ENCODE data around the gene POLR2E. TPM values are rescaled to one million over a fixed set of nuclear protein-coding genes. Genes with fewer than 3 reads are reported as not detected.

POLR2E gene
- total and polyA plus RNA-seq, 2 of the 13 experiments (the other 11 are each of a cell fraction or from before 2014, with no cell fraction given), result 140 to 272 TPM

DNA sequence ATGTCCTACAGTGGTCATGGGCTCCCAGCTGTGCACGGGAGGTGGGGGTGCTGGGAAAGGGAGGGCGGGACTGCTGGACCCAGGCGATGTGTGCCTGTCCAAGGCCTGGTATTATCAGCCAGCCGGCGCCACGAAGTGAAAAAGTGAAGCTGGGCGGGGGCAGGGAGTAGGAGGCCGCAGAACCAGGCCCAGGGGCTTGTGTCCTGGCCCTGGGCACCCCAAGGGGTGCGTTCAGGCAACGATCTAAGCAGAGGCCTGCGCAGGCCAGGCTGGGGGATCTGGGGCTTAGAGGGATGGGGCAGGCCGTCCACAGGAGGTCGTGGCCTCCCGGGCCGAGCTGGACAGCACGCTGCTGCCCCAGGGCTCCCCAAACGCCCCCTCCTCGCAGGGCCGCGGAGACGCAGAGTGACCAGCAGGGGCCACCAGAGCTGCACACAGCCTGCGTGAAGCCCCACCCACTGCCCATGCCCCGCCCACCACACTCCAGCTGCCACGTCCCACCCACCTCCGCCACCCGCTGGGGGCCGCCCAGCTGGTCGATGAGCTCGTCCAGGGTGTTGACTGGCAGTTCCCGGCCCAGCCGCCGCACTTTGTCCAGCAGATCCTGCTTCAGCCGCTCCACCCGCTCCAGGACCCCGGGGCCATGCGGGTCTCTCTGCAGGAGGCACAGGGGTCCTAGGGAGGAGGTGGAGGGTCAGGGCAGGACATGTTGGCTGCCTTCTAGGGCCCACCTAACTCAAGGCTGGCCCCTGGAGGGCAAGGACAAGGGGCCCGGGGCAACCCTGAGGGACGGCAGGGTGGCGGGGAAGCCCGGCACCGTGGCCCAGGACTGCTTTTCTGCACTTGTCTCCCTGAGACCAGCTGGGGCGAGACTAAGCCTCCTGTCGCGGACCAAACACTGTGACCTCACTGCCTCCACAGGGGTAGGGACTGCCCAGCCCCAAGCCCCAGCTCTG, 18.1 kb upstream of the POLR2E start (continued):
- TF ChIP-seq, protein P1, sequence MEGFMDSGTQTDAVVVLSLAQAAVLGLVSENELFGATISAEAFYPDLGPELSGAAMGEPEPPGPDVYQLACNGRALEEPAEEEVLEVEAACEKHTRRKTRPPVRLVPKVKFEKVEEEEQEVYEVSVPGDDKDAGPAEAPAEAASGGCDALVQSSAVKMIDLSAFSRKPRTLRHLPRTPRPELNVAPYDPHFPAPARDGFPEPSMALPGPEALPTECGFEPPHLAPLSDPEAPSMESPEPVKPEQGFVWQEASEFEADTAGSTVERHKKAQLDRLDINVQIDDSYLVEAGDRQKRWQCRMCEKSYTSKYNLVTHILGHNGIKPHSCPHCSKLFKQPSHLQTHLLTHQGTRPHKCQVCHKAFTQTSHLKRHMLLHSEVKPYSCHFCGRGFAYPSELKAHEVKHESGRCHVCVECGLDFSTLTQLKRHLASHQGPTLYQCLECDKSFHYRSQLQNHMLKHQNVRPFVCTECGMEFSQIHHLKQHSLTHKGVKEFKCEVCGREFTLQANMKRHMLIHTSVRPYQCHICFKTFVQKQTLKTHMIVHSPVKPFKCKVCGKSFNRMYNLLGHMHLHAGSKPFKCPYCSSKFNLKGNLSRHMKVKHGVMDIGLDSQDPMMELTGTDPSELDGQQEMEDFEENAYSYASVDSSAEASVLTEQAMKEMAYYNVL (CRISPR knock-in tag; IDR thresholded peaks at IDR 0.05; ENCODE audit: borderline replicate concordance), result no peak
- peak; percentile 51 for TF ChIP-seq PHF21A (CRISPR knock-in tag; IDR thresholded peaks at IDR 0.05)
- no peak for TF ChIP-seq ZNF121 (CRISPR knock-in tag; IDR thresholded peaks at IDR 0.05)
- no peak for TF ChIP-seq MBNL3 (CRISPR knock-in tag; conservative IDR thresholded peaks at IDR 0.05)
- TF ChIP-seq, protein P2, sequence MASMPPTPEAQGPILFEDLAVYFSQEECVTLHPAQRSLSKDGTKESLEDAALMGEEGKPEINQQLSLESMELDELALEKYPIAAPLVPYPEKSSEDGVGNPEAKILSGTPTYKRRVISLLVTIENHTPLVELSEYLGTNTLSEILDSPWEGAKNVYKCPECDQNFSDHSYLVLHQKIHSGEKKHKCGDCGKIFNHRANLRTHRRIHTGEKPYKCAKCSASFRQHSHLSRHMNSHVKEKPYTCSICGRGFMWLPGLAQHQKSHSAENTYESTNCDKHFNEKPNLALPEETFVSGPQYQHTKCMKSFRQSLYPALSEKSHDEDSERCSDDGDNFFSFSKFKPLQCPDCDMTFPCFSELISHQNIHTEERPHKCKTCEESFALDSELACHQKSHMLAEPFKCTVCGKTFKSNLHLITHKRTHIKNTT (CRISPR knock-in tag; IDR thresholded peaks at IDR 0.05), result no peak
- TF ChIP-seq ZSCAN20 (CRISPR knock-in tag; IDR thresholded peaks at IDR 0.05; ENCODE audit: borderline replicate concordance), result no peak
- TF ChIP-seq ZNF350 (CRISPR knock-in tag; IDR thresholded peaks at IDR 0.05; ENCODE audit: borderline replicate concordance, low read depth), result peak; percentile 66
- TF ChIP-seq, protein P3, sequence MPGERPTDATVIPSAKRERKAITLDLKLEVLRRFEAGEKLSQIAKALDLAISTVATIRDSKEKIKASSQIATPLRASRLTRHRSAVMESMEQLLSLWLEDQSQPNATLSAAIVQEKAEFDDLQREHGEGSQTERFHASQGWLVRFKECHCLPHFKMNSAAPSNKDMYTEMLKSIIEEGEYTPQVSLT (CRISPR knock-in tag; IDR thresholded peaks at IDR 0.05; ENCODE audit: borderline replicate concordance, low read depth), result no peak
- TF ChIP-seq ZNF264 (CRISPR knock-in tag; IDR thresholded peaks at IDR 0.05), result 0 out of 2 replicates have a peak, but pooled peaks have one; percentile 36
- no peak for TF ChIP-seq NR1H2 (CRISPR knock-in tag; IDR thresholded peaks at IDR 0.05; ENCODE audit: borderline replicate concordance, low read depth)
- TF ChIP-seq, protein P4, sequence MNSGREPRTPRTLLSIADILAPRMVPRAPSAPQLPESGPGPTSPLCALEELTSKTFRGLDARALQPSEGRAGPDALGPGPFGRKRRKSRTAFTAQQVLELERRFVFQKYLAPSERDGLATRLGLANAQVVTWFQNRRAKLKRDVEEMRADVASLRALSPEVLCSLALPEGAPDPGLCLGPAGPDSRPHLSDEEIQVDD (CRISPR knock-in tag; IDR thresholded peaks at IDR 0.05; ENCODE audit: borderline replicate concordance), result no peak
- TF ChIP-seq ZNF562 (CRISPR knock-in tag; IDR thresholded peaks at IDR 0.05; ENCODE audit: borderline replicate concordance), result no peak
- TF ChIP-seq ZNF674 (CRISPR knock-in tag; IDR thresholded peaks at IDR 0.05; ENCODE audit: low read depth), result no peak
- peak; percentile 56 for TF ChIP-seq ZNF263 (CRISPR knock-in tag; IDR thresholded peaks at IDR 0.05)
- no peak for TF ChIP-seq ZFP36 (IDR thresholded peaks at IDR 0.05; ENCODE audit: borderline replicate concordance, low read depth, low read length, partially characterized antibody)
- TF ChIP-seq GFI1 (CRISPR knock-in tag; IDR thresholded peaks at IDR 0.05; ENCODE audit: borderline replicate concordance), result no peak; the same call in 1 of the 2 replicates
- TF ChIP-seq, protein P5, sequence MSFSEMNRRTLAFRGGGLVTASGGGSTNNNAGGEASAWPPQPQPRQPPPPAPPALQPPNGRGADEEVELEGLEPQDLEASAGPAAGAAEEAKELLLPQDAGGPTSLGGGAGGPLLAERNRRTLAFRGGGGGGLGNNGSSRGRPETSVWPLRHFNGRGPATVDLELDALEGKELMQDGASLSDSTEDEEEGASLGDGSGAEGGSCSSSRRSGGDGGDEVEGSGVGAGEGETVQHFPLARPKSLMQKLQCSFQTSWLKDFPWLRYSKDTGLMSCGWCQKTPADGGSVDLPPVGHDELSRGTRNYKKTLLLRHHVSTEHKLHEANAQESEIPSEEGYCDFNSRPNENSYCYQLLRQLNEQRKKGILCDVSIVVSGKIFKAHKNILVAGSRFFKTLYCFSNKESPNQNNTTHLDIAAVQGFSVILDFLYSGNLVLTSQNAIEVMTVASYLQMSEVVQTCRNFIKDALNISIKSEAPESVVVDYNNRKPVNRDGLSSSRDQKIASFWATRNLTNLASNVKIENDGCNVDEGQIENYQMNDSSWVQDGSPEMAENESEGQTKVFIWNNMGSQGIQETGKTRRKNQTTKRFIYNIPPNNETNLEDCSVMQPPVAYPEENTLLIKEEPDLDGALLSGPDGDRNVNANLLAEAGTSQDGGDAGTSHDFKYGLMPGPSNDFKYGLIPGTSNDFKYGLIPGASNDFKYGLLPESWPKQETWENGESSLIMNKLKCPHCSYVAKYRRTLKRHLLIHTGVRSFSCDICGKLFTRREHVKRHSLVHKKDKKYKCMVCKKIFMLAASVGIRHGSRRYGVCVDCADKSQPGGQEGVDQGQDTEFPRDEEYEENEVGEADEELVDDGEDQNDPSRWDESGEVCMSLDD (CRISPR knock-in tag; IDR thresholded peaks at IDR 0.05; ENCODE audit: borderline replicate concordance), result no peak
- peak; percentile 71; the same call in 1 of the 2 replicates for TF ChIP-seq MED1 (CRISPR knock-in tag; IDR thresholded peaks at IDR 0.05)
- TF ChIP-seq, protein P6, sequence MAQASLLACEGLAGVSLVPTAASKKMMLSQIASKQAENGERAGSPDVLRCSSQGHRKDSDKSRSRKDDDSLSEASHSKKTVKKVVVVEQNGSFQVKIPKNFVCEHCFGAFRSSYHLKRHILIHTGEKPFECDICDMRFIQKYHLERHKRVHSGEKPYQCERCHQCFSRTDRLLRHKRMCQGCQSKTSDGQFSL (CRISPR knock-in tag; IDR thresholded peaks at IDR 0.05), result 0 out of 2 replicates have a peak, but pooled peaks have one; percentile 61
- peak in 1 of 2 experiments; percentile 37; a peak in 1 of 4 replicates for TF ChIP-seq EP300 (IDR thresholded peaks at IDR 0.05; ENCODE audit: low read depth in 2 of 2, low read length in 2 of 2)
- TF ChIP-seq EP300 (CRISPR knock-in tag; IDR thresholded peaks at IDR 0.05; ENCODE audit: borderline replicate concordance), result 0 out of 2 replicates have a peak, but pooled peaks have one; percentile 51
